ENCODE measurements around the gene VAV3.

DNA sequence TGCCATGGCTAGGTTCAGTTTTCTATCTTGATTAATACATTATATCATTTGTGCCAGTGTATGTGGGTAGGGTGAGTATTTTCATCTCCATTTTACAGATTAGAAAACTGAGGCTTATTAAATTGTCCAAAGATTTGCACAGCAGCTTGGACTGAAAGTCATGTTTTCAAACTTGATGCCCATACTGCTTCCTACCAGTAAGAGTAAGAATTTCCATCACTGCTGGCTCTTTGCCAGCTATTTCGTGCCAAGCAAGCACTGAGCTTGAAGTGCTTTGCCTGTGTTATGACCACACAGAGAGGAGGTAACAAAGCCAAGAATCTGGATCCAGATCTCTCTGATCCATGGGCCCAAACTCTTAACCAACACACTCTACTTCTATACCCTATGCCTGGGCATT is 295.0 kb downstream of the VAV3 start:
- TF ChIP-seq, protein P1, sequence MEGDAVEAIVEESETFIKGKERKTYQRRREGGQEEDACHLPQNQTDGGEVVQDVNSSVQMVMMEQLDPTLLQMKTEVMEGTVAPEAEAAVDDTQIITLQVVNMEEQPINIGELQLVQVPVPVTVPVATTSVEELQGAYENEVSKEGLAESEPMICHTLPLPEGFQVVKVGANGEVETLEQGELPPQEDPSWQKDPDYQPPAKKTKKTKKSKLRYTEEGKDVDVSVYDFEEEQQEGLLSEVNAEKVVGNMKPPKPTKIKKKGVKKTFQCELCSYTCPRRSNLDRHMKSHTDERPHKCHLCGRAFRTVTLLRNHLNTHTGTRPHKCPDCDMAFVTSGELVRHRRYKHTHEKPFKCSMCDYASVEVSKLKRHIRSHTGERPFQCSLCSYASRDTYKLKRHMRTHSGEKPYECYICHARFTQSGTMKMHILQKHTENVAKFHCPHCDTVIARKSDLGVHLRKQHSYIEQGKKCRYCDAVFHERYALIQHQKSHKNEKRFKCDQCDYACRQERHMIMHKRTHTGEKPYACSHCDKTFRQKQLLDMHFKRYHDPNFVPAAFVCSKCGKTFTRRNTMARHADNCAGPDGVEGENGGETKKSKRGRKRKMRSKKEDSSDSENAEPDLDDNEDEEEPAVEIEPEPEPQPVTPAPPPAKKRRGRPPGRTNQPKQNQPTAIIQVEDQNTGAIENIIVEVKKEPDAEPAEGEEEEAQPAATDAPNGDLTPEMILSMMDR (IDR thresholded peaks at IDR 0.05), result no peak
- no peak for TF ChIP-seq POLR2A (IDR thresholded peaks at IDR 0.05)

All from adrenal gland (tissue), 5 donors.